ENCODE data around the gene SRM. TPM values are rescaled to one million over a fixed set of nuclear protein-coding genes. Genes with fewer than 3 reads are reported as not detected.

The SRM gene
- total and polyA plus RNA-seq, 2 of the 13 experiments (the other 11 are each of a cell fraction or from before 2014, with no cell fraction given), result 27.9 to 31.8 TPM

DNA sequence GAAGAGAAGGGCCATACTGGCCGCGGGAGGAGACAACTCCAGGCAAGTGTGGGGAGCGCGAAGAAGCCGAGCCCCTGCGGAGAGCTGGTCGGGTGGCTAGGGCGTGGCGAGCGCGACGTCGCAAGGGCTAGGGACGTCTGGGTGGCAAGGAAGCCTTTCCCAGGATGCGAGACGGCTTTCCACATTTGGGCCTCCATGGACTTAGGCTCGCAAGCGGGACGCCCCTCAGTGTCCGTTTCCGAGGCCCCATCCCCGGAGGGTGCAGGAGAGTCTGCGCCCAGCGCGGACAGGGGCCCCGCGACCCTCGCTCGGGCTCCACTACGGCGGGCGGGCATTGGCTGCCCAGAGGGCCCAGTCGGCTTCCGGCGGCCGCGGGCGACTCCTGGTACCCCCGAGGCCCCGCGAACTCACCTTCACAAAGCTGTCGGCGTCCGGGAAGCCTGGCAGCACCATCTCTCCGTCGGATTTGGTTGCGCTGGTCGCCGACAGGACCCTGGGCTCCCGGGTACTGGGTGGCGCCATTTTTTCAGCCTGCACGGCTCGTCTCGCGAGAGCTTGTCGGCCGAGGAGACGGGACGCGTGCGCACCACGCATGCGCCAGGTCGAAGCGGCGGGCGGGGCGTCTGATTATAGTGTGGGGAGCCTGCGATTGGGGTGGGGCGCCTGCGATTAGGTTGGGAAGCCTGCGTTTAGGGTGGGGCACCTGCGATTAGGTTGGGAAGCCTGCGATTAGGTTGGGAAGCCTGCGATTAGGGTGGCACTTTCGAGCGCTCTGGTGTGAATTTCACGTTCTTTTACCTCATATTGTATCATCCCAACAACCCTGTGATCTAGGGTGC lies 39.7 kb upstream of the SRM start, which contains the start of gene EXOSC10 (continued):
- TF ChIP-seq ZBTB4 (CRISPR knock-in tag; IDR thresholded peaks at IDR 0.05; ENCODE audit: borderline replicate concordance), result 0 out of 2 replicates have a peak, but pooled peaks have one; percentile 41
- TF ChIP-seq ZFP36L2 (CRISPR knock-in tag; IDR thresholded peaks at IDR 0.05), result no peak
- TF ChIP-seq JUND (CRISPR knock-in tag; IDR thresholded peaks at IDR 0.05), result no peak
- no peak for TF ChIP-seq IKZF1 (IDR thresholded peaks at IDR 0.05)
- TF ChIP-seq ZNF660 (CRISPR knock-in tag; IDR thresholded peaks at IDR 0.05; ENCODE audit: borderline replicate concordance, low read depth), result no peak
- TF ChIP-seq LCORL (IDR thresholded peaks at IDR 0.05), result no peak
- 0 out of 2 replicates have a peak, but pooled peaks have one; percentile 31 for TF ChIP-seq LCORL (CRISPR knock-in tag; IDR thresholded peaks at IDR 0.05)
- TF ChIP-seq FOXP4 (CRISPR knock-in tag; IDR thresholded peaks at IDR 0.05), result peak; percentile 31; the same call in 1 of the 2 replicates
- no peak for TF ChIP-seq ZNF556 (CRISPR knock-in tag; IDR thresholded peaks at IDR 0.05; ENCODE audit: borderline replicate concordance)
- no peak for TF ChIP-seq ZBTB42 (CRISPR knock-in tag; IDR thresholded peaks at IDR 0.05)
- TF ChIP-seq MAZ (IDR thresholded peaks at IDR 0.05; ENCODE audit: borderline replicate concordance, low read depth, low read length), result peak; percentile 26; the same call in 1 of the 2 replicates
- no peak for TF ChIP-seq MAZ (CRISPR knock-in tag; IDR thresholded peaks at IDR 0.05; ENCODE audit: low read depth)
- TF ChIP-seq HOXA9 (CRISPR knock-in tag; IDR thresholded peaks at IDR 0.05; ENCODE audit: borderline replicate concordance), result 0 out of 2 replicates have a peak, but pooled peaks have one; percentile 32
- peak; percentile 93 for TF ChIP-seq GATAD1 (CRISPR knock-in tag; IDR thresholded peaks at IDR 0.05)
- no peak for TF ChIP-seq PRPF4 (IDR thresholded peaks at IDR 0.05; ENCODE audit: low read depth, low read length, poor library complexity, severe bottlenecking)
- TF ChIP-seq ZNF619 (CRISPR knock-in tag; IDR thresholded peaks at IDR 0.05), result peak; percentile 49; the same call in 1 of the 2 replicates
- TF ChIP-seq ZNF766 (CRISPR knock-in tag; IDR thresholded peaks at IDR 0.05; ENCODE audit: borderline replicate concordance), result peak; percentile 89; the same call in 1 of the 2 replicates
- no peak; the same call in 1 of the 2 replicates for TF ChIP-seq WIZ (CRISPR knock-in tag; IDR thresholded peaks at IDR 0.05)
- TF ChIP-seq, protein P1, sequence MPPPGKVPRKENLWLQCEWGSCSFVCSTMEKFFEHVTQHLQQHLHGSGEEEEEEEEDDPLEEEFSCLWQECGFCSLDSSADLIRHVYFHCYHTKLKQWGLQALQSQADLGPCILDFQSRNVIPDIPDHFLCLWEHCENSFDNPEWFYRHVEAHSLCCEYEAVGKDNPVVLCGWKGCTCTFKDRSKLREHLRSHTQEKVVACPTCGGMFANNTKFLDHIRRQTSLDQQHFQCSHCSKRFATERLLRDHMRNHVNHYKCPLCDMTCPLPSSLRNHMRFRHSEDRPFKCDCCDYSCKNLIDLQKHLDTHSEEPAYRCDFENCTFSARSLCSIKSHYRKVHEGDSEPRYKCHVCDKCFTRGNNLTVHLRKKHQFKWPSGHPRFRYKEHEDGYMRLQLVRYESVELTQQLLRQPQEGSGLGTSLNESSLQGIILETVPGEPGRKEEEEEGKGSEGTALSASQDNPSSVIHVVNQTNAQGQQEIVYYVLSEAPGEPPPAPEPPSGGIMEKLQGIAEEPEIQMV (CRISPR knock-in tag; IDR thresholded peaks at IDR 0.05; ENCODE audit: low read depth), result no peak
- TF ChIP-seq ZNF841 (CRISPR knock-in tag; IDR thresholded peaks at IDR 0.05; ENCODE audit: borderline replicate concordance), result no peak
- TF ChIP-seq MEIS2 (CRISPR knock-in tag; IDR thresholded peaks at IDR 0.05), result peak; percentile 68; the same call in 1 of the 2 replicates
- peak; percentile 10; the same call in 1 of the 2 replicates for TF ChIP-seq SALL1 (CRISPR knock-in tag; IDR thresholded peaks at IDR 0.05)
- no peak for TF ChIP-seq ZMAT5 (CRISPR knock-in tag; IDR thresholded peaks at IDR 0.05; ENCODE audit: borderline replicate concordance, low read depth)
